Measurements from ENCODE around the gene TTC39B.

TTC39B gene

DNA sequence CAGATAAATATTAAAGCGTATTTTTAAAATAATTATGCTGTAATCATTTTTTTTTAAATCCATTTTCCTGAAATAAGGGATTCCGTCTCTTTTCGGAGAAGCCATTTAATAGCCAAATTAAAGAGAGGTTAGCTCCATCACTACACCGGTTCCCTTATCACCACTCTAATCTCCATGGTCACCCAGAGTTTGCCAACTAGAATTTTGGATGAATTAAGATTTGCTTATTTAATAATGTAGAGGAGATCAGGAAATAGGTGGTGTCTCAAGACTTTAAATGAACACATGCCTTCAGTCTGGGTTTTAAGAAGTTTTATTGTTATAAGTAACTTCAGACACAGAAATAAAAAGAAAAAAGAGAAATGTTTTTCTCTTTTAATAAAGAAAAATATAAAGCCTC, 151.7 kb downstream of the TTC39B start:
- no peaks in the 10 kb centered on the region for H3K4me1 ChIP-seq (ENCODE audit: control insufficient read depth, insufficient read depth, low read length)
- H3K36me3 ChIP-seq (ENCODE audit: control insufficient read depth in 2 of 2, insufficient read depth in 1 of 2, low read length in 2 of 2): no peaks in the 10 kb centered on the region
- no peak overlapping the region for H3K4me3 ChIP-seq (ENCODE audit: low read depth, low read length)
- ChIA-PET CTCF (interaction anchor here (0.7 kb wide), 1 partner anchor 640 kb away, joined by 3 read pairs; no protein-coding TSS in a partner anchor), POLR2A (no interaction called here)
- TF ChIP-seq ZNF16 (tag by site-specific recombination; IDR thresholded peaks at IDR 0.05; ENCODE audit: low read depth) (no peak), ZBTB10 (tag by site-specific recombination; IDR thresholded peaks at IDR 0.05) (no peak), ZNF274 (IDR thresholded peaks at IDR 0.05; ENCODE audit: low read length) (no peak), ZNF274 (tag by site-specific recombination; IDR thresholded peaks at IDR 0.05; ENCODE audit: borderline replicate concordance) (no peak), ZNF423 (tag by site-specific recombination; IDR thresholded peaks at IDR 0.05) (no peak), ZNF530 (tag by site-specific recombination; IDR thresholded peaks at IDR 0.05; ENCODE audit: low read depth) (no peak), EGR2 (tag by site-specific recombination; IDR thresholded peaks at IDR 0.05; ENCODE audit: low read depth) (no peak), ZNF146 (tag by site-specific recombination; IDR thresholded peaks at IDR 0.05) (no peak), ZNF433 (tag by site-specific recombination; IDR thresholded peaks at IDR 0.05; ENCODE audit: low read depth) (no peak), SCRT2 (tag by site-specific recombination; IDR thresholded peaks at IDR 0.05) (no peak), ZNF776 (tag by site-specific recombination; IDR thresholded peaks at IDR 0.05; ENCODE audit: borderline replicate concordance) (no peak), ZSCAN16 (tag by site-specific recombination; IDR thresholded peaks at IDR 0.05) (no peak), ZNF654 (tag by site-specific recombination; IDR thresholded peaks at IDR 0.05; ENCODE audit: low read depth) (no peak), ZSCAN5A (tag by site-specific recombination; IDR thresholded peaks at IDR 0.05) (no peak), ZNF174 (tag by site-specific recombination; IDR thresholded peaks at IDR 0.05) (no peak), KLF1 (tag by site-specific recombination; IDR thresholded peaks at IDR 0.05) (no peak), ZSCAN30 (tag by site-specific recombination; IDR thresholded peaks at IDR 0.05) (no peak), ZSCAN23 (tag by site-specific recombination; IDR thresholded peaks at IDR 0.05) (no peak)
- TF ChIP-seq, protein P1, sequence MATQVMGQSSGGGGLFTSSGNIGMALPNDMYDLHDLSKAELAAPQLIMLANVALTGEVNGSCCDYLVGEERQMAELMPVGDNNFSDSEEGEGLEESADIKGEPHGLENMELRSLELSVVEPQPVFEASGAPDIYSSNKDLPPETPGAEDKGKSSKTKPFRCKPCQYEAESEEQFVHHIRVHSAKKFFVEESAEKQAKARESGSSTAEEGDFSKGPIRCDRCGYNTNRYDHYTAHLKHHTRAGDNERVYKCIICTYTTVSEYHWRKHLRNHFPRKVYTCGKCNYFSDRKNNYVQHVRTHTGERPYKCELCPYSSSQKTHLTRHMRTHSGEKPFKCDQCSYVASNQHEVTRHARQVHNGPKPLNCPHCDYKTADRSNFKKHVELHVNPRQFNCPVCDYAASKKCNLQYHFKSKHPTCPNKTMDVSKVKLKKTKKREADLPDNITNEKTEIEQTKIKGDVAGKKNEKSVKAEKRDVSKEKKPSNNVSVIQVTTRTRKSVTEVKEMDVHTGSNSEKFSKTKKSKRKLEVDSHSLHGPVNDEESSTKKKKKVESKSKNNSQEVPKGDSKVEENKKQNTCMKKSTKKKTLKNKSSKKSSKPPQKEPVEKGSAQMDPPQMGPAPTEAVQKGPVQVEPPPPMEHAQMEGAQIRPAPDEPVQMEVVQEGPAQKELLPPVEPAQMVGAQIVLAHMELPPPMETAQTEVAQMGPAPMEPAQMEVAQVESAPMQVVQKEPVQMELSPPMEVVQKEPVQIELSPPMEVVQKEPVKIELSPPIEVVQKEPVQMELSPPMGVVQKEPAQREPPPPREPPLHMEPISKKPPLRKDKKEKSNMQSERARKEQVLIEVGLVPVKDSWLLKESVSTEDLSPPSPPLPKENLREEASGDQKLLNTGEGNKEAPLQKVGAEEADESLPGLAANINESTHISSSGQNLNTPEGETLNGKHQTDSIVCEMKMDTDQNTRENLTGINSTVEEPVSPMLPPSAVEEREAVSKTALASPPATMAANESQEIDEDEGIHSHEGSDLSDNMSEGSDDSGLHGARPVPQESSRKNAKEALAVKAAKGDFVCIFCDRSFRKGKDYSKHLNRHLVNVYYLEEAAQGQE (tag by site-specific recombination; IDR thresholded peaks at IDR 0.05): no peak
- no peak overlapping the region for H3K27ac ChIP-seq (ENCODE audit: extremely low read depth, low read depth, low read length)
- H3K9me3 ChIP-seq (ENCODE audit: control insufficient read depth, insufficient read depth, low read depth, low read length): no peaks in the 10 kb centered on the region

DNA sequence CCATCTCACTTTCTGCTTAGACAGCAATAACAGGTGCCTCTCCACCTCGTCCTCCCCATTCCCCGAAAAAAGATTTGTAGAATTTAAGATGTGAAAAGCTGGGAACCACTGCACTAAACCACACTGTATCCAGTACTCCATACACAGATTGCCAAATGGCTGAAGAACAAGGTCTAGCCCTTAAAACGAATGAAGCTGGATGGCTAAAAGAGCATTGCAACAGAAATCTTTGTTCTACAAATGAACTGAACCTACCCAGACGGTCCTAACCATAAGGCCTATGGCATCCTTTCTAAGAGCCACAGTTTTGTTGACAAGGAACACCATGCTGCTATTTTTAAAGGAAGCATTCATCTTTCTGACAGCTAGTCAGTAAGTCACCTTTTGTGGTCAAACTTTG, 152.3 kb downstream of the TTC39B start:
- ChIA-PET POLR2A (no interaction called here), CTCF (interaction anchor here (0.7 to 1.6 kb wide), 2 partner anchors 20 to 639 kb away, joined by 3 to 7 read pairs; no protein-coding TSS in a partner anchor)
- no peak overlapping the region for H3K4me3 ChIP-seq (ENCODE audit: low read depth, low read length)
- TF ChIP-seq ZNF785 (tag by site-specific recombination; IDR thresholded peaks at IDR 0.05) (no peak), ZXDB (tag by site-specific recombination; IDR thresholded peaks at IDR 0.05) (no peak)
- no peak overlapping the region for H3K27ac ChIP-seq (ENCODE audit: extremely low read depth, low read depth, low read length)
- no peaks in the 10 kb centered on the region for H3K9me3 ChIP-seq (ENCODE audit: control insufficient read depth, insufficient read depth, low read depth, low read length)
- H3K36me3 ChIP-seq (ENCODE audit: control insufficient read depth in 2 of 2, insufficient read depth in 1 of 2, low read length in 2 of 2): no peaks in the 10 kb centered on the region
- no peaks in the 10 kb centered on the region for H3K4me1 ChIP-seq (ENCODE audit: control insufficient read depth, insufficient read depth, low read length)
